Measurements from ENCODE around the gene EPYC. TPM values are rescaled to one million over a fixed set of nuclear protein-coding genes. Genes with fewer than 3 reads are reported as not detected.

Gene EPYC
- total RNA-seq, 2 experiments from 2014 or later, result not detected

- ChIA-PET CTCF (ENCODE audit: unreplicated experiment) (no interaction called here), POLR2A (interaction anchor here (0.6 kb wide), 1 partner anchor 623 kb away, joined by 3 read pairs; no protein-coding TSS in a partner anchor)
- no peak overlapping the region for H2AFZ ChIP-seq (ENCODE audit: low read length)
- no peak overlapping the region for H3K4me2 ChIP-seq (ENCODE audit: low read length)
- DNase-seq (ENCODE audit: low spot score), result no peak
- intact Hi-C loops (cut with micrococcal nuclease; ENCODE audit: unreplicated experiment), result no loop called here
- H3K4me3 ChIP-seq (ENCODE audit: low read depth, low read length, poor library complexity, severe bottlenecking), result no peak overlapping the region
- H4K20me1 ChIP-seq (ENCODE audit: insufficient read depth, low read length), result no peaks in the 10 kb centered on the region
- no peaks in the 10 kb centered on the region for H3K36me3 ChIP-seq (ENCODE audit: insufficient read depth, low read length)
- no peaks in the 10 kb centered on the region for H3K9me2 ChIP-seq (ENCODE audit: insufficient read depth, low read length)
- no peak overlapping the region for H3K27ac ChIP-seq (ENCODE audit: low read depth, low read length, poor library complexity, severe bottlenecking)
- no peaks in the 10 kb centered on the region for H3K79me2 ChIP-seq (ENCODE audit: insufficient read depth, low read depth, low read length)
- TF ChIP-seq EZH2phosphoT487 (IDR thresholded peaks at IDR 0.05; ENCODE audit: borderline replicate concordance, low read depth, low read length) (no peak), CTCF (conservative IDR thresholded peaks at IDR 0.05; ENCODE audit: low read length) (no peak)
- no peaks in the 10 kb centered on the region for H3K9me3 ChIP-seq (ENCODE audit: low read length)
- no TSS peak for BruUV-seq (replicated peaks)
- no peaks in the 10 kb centered on the region for H3K4me1 ChIP-seq (ENCODE audit: insufficient read depth, low read length, poor library complexity, severe bottlenecking)
Observed at GRCh38 chr12:90999527-90999926, 5.2 kb downstream of the EPYC start.

GRCh38 chr12:90995010-90995409, 9.8 kb downstream of the EPYC start:
- DNase-seq (ENCODE audit: low spot score), result no peak
- ChIA-PET CTCF (ENCODE audit: unreplicated experiment) (no interaction called here), POLR2A (no interaction called here)
- H3K9me3 ChIP-seq (ENCODE audit: low read length), result no peaks in the 10 kb centered on the region
- no peak overlapping the region for H2AFZ ChIP-seq (ENCODE audit: low read length)
- no peaks in the 10 kb centered on the region for H3K79me2 ChIP-seq (ENCODE audit: insufficient read depth, low read depth, low read length)
- no peak overlapping the region for H3K27ac ChIP-seq (ENCODE audit: low read depth, low read length, poor library complexity, severe bottlenecking)
- no peak overlapping the region for H3K4me2 ChIP-seq (ENCODE audit: low read length)
- no peaks in the 10 kb centered on the region for H4K20me1 ChIP-seq (ENCODE audit: insufficient read depth, low read length)
- intact Hi-C loops (cut with micrococcal nuclease; ENCODE audit: unreplicated experiment), result no loop called here
- no peaks in the 10 kb centered on the region for H3K9me2 ChIP-seq (ENCODE audit: insufficient read depth, low read length)
- H3K4me1 ChIP-seq (ENCODE audit: insufficient read depth, low read length, poor library complexity, severe bottlenecking), result no peaks in the 10 kb centered on the region
- H3K36me3 ChIP-seq (ENCODE audit: insufficient read depth, low read length), result no peaks in the 10 kb centered on the region
- no TSS peak for BruUV-seq (replicated peaks)
- no peak overlapping the region for H3K4me3 ChIP-seq (ENCODE audit: low read depth, low read length, poor library complexity, severe bottlenecking)
- TF ChIP-seq CTCF (conservative IDR thresholded peaks at IDR 0.05; ENCODE audit: low read length), result no peak
- no peak for TF ChIP-seq EZH2phosphoT487 (IDR thresholded peaks at IDR 0.05; ENCODE audit: borderline replicate concordance, low read depth, low read length)

GRCh38 chr12:90991952-90992465, 12.8 kb downstream of the EPYC start:
- no peak overlapping the region for H3K27ac ChIP-seq (ENCODE audit: low read depth, low read length, poor library complexity, severe bottlenecking)
- H3K4me3 ChIP-seq (ENCODE audit: low read depth, low read length, poor library complexity, severe bottlenecking), result no peak overlapping the region
- H3K4me1 ChIP-seq (ENCODE audit: insufficient read depth, low read length, poor library complexity, severe bottlenecking), result no peaks in the 10 kb centered on the region
- DNase-seq (ENCODE audit: low spot score), result no peak
- no peaks in the 10 kb centered on the region for H3K9me3 ChIP-seq (ENCODE audit: low read length)
- ChIA-PET CTCF (ENCODE audit: unreplicated experiment) (no interaction called here), POLR2A (no interaction called here)
- no peaks in the 10 kb centered on the region for H4K20me1 ChIP-seq (ENCODE audit: insufficient read depth, low read length)
- no peaks in the 10 kb centered on the region for H3K9me2 ChIP-seq (ENCODE audit: insufficient read depth, low read length)
- no peak for TF ChIP-seq EZH2phosphoT487 (IDR thresholded peaks at IDR 0.05; ENCODE audit: borderline replicate concordance, low read depth, low read length)
- TF ChIP-seq CTCF (conservative IDR thresholded peaks at IDR 0.05; ENCODE audit: low read length), result no peak
- no peaks in the 10 kb centered on the region for H3K79me2 ChIP-seq (ENCODE audit: insufficient read depth, low read depth, low read length)
- H2AFZ ChIP-seq (ENCODE audit: low read length), result no peak overlapping the region
- H3K36me3 ChIP-seq (ENCODE audit: insufficient read depth, low read length), result no peaks in the 10 kb centered on the region
- no peak overlapping the region for H3K4me2 ChIP-seq (ENCODE audit: low read length)
- BruUV-seq (replicated peaks), result no TSS peak
- intact Hi-C loops (cut with micrococcal nuclease; ENCODE audit: unreplicated experiment), result no loop called here

Measured in OCI-LY7 (cell line).